Stimulated activated CD4-positive, alpha-beta T cell treated with anti-CD3 and anti-CD28 coated beads, Interleukin-12 subunit alpha, Interleukin-12 subunit beta, amount 100 ng/mL, for 4 hours (primary cell): ENCODE measurements around the gene POLR3E.
"Not testable (repeated sequence)": the region's sequence is repeated elsewhere in the genome, so short reads cannot be mapped to it uniquely, and the experiment has no call there.

Experiments used
- DNase-seq: peaks from one replicate; pipeline ENCODE4 v3.0.0-alpha.2; 2020

The POLR3E gene

DNA sequence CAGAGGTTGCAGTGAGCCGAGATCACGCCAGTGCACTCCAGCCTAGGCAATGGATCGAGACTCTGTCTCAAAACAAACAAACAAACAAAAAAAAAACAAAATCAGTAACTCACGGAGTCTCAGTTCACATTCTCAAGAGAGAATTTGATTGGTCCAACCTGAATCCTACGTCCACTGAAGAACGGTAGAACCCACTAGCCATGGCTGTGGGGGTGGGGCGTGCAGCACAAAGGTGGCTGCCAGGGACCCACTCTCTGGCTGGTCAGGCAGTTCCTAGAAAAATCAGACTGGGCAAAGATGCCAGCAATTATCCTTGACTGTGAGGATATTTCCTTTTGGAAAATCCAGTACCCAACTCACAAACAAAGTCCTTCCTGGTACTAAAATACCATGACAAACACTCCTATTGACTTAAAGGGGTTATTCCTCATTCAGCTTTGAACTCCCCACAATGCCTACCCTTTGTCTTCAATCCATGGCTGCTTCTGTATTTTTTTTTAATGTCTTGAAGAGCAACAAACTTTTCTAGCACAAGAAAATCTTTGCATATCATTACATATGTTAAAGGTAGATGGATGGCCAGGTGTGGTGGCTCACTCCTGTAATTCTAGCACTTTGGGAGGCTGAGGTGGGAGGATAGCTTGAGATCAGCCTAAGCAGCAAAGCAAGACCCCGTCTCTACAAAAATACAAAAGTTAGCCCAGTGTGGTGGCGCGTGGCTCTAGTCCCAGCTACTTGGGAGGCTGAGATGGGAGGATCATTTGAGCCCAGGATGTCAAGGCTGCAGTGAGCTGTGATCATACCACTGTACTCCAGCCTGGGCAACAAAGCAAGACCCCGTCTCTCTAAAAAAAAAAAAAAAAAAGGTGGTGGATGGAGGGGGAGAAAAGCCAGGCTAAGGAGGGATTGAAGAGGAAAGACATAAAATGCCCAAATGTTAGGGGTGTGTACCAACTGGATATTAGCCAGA, 3.8 kb upstream of the POLR3E start:
- DNase-seq, result no peak

DNA sequence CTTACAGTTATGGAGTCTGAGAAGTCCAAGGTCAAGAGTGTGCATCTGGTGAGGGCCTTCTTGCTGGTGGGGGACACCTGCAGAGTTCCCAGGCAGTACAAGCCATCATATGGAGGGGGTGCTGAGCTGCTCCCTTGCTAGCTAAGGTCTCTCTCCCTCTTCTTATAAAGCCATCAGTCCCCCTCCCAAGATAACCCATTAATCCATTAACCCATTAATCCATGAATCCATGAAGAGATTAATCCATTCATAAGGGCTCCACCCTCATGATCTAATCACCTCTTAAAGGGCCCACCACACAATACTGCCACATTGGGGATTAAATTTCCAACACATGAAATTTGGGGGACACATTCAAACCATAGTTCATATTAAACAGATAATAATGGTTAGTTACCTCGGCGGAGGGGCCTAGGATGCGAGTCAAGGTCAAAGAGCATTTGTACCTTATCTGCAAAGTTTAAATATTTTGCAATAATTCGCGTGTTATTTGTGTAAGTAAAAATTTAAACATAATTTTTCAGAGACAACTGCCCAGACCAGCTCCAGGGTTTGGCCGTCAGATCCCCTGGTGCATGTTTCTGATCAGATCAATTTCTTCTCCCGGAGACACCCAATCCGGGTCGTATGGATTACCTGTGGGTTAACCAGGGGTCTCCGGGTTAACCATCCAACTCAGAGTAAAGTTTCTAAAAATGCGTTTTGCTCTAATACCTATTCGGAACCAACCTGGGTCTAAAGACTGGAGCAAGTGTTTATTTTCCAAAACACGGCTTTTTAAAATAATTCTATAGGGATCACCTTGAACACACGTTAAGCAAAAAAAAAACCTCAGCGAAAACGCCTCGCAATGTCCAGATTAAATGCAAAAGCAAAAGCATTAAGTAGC, 740 bp upstream of the POLR3E start:
- DNase-seq, result no peak

DNA sequence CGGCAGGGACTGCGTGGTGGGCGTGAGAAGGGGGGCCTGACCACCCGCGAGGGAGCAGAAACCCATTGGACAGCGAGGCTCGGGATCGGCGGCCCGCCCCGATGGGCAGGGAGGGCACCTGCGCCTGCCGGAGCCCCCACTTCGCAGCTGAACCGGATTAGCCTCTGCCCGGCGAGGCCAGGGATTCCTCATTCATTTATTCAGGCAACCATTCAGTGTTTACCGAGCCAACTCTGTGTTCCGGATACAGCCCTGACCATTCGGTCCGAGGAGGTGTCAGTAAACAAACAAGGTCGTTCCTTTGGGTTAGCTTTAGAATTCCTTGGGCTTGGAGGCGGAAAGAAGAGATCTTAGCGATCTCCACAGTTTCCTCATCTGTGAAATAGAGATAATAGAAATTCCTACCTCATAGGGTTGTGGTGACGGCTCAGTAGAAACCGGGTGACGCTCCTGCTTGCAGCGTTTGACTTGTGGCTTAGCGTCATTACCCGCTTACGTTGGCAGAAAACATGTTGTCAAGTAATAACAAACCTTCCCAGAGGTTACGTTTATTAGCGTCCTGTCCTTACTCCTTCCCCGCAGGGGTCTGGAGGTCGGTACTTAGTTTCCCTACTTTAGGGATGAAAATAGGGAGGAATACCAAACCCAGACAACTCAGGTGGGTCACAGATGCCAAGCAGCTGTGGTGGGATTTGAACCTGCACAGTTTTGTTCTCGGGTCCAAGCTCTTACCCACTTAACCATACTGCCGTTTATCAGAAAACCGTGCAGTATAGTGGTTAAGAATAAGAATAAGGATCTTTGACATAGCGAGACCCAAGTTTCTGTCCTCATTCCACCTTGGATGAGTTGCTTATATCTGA, 893 bp downstream of the POLR3E start:
- peak; percentile 55 for DNase-seq

DNA sequence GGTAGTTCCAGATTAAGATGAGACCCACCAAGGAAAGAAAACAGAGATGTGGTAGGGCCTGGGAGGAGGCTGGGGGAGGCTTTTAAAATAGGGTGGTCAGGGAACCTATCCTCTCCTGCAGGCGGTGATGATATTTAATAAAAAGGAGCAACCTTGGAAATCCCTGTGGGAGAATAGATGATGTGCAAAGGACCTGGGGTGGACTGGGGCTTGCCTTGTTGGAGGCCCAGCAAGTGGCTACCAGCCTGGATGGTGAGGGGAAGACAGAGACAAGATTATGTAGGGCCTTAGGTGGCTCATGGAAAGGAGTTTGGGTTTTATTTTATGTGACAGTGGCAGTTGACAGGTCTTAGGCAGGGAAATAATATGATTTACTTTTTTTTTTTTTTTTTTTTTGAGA, 1.8 kb downstream of the POLR3E start:
- no peak for DNase-seq

DNA sequence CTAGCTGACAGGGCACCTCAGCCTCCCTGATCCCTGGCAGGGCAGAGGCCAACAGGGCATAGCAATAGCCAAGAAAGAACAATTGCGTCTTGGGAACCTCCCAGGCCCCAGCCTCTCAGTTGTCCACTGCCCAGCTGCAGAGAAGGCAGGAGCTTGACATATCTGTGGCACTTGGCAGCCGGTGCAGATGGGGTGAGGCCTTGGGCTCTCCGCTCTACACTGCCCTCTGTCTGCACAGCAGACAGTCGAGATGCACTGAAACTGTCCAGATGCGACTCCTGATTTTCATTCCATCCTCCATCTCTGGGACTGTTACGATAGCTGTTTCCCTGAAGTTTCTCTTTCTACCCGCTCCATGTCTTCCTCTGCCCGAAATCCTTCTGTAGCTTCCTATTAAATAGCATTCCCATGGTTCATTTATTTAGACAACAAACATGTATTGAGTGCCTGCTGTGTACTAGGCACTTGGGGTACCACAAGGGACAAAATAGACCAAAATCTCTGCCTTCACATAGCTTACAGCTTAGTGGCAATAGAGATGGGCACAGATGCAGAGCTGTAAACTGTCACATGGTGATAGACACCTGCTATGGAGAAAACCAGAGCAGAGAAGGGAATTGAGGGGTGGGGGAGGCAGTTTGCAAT, 3.3 kb downstream of the POLR3E start:
- DNase-seq, result peak; percentile 34

DNA sequence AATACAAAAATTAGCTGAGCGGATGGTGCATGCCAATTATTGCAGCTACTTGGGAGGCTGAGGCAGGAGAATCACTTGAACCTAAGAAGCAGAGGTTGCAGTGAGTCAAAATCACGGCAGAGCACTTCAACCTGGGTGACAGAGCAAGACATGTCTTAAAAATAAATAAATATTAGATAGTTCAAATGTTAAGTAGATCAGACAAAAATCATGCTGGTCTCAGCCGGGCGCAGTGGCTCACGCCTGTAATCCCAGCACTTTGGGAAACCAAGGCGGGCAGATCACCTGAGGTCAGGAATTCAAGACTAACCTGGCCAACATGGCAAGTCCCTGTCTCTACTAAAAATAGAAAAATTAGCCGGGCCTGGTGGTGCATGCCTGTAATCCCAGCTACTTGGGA, 4.2 kb downstream of the POLR3E start:
- DNase-seq, result not testable (repeated sequence)

DNA sequence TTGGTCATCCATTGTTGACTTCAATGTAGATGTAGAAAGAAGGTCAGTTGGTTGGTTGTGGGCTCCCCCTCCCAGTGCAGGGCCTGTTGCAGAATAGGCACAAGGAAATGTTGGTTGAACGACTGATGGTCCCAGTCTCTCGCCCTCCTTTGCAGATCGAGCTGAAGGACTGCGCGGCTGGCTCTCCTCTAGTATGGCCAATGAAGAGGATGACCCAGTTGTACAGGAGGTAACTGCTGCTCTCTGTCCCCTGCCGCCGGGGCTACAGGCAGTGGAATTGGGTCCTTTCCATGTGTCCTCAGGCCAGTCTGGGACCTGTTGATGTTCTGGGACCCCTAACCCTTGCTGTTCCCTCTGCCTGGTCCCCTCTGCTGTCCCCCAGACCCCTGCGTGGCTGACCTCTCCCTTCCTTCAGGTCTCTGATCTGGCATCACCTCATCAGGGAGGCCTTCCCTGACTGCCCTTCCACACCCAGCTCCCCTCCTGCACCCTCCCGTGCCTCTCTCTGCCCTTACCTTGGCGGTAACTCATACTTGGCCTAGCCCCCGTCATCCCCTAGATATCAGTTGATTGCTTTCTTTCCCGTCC, 5.7 kb downstream of the POLR3E start:
- no peak for DNase-seq

DNA sequence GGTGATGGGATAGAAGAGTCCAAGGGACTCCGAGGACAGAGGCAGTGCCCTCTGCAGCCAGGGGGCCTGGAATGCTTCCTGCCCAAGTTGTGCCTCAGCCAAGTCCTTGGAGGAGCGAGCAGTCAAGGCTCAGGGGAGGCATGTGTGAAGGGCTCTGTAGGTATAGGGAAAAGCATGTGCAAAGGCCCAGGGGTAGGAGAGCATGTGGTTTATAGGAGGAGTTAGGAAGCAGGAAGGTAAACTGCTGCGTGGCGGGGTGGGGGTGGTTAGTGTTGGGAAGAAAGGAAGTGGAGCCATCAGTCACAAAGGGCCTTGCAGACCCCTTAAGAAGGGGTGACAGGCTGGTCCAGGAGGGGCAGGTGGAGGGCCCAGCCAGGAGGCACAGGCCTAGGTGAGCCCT, 7.2 kb downstream of the POLR3E start:
- no peak for DNase-seq

DNA sequence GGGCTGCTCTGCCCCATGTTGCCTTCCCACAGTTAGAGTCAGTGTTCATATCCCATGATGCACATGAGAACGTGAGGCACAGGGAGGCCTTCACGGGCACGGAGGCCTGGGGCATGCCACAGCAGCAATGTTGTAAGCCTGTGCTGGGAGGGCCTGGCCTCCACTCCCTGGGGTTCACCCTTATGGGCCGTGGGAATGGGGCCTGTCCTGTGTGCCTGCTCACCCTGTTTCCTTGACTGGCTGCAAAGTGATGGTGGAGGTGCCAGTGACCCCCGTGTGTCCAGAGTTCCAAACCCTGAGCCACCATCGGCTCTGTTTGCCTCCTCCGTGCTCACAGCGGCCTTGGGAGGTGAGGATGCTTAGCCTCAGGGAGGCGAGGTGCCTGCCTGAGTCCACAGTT, 9.6 kb downstream of the POLR3E start:
- no peak for DNase-seq

DNA sequence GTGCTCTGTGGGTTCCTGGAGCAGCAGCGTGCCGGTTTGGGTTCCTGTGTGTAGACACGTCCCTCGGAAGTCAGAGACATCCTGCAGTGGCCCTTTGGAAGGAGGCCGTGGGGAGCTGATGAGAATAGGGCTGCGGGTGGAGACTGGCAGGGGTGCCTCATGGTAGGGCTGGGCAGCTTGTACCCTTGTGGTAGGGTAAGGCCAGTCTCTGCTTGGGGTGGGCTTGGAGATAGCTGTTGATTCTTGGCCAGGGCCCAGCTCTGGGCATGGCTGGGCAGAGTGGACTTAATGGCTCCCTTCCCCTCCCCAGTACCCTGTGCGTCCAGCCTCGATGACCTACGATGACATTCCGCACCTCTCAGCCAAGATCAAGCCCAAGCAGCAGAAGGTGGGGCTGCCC, 10.6 kb downstream of the POLR3E start:
- DNase-seq, result no peak

DNA sequence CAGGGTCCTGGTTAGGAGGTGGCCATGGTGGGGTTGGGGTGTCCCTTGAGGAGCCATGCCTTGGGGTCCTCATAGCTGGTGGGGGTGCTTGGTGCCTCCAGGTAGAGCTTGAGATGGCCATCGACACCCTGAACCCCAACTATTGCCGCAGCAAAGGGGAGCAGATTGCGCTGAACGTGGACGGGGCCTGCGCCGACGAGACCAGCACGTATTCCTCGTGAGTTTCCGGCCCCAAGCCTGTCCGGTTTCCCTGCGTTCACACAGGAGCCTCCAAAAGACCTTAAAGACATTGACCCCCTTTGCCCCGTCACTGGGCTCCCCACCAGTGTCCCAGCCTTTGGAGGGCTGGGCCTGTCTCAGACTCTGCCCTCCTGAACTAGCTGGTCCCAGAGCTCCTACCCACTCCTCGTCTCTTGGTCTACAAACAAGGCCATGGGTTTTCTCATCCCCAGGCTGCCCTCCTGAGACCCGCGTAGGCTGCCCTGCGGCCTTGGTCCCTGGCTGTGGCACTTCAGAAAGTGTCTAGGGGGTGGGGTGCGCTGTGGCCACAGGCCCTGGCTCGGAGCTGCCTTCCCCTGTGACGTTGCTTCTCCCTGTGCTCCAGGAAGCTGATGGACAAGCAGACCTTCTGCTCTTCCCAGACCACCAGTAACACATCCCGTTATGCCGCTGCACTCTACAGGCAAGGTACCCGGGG, 11.8 kb downstream of the POLR3E start:
- DNase-seq, result no peak

DNA sequence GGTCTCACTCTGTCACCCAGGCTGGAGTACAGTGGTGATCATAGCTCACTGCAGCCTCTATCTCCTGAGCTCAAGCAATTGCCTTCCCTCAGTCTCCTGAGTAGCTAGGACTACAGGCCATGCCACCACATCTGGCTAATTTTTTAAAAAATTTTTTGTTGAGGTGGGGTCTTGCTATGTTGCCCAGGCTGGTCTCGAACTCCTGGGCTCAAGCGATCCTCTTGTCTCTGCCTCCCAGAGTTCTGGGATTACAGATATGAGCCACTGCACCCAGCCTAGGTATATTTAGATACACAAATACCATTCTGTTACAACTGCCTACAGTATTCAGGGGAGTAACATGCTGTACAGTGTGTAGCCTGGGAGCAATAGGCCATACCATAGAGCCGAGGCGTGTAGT, 14.3 kb downstream of the POLR3E start:
- DNase-seq, result no peak

DNA sequence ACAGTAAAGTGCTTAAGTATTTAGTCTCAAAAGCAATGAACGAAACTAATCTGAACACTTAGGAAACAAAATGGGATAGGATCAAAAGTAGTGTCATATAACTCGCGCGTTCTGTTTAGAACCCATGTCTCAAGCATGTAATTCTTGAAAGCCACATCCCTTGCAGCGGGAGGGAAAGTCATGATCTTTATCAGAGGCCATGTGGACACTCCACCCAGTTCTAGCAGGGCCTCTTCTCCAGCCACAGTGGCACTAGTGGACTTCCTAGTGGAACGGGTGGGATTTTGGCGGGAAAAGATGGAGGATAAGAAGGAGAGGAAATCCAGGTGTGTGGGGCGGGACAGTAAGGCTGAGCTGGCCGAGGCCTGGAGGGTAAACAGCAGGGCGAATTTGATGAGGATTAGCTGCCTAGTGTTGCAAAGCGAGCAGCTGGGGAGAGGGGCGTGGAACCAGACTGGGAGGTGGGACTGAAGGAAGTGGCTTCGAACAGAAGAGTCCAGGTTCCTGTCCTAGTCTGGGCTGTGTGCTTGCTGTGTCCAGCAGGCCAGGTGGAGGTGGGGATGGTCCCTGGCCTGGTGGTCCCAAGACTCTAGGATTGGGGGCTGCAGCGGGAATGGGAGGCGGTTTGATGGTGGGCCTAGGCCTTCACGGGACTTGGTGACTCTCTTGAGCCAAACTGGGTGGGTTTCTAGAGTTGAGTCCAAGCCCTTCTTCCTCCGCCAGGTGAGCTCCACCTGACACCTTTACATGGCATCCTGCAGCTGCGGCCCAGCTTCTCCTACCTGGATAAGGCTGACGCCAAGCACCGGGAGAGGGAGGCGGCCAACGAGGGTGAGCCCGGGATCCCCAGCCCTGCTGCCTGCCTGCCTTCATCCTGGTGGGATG, 15.9 kb downstream of the POLR3E start:
- DNase-seq, result no peak

DNA sequence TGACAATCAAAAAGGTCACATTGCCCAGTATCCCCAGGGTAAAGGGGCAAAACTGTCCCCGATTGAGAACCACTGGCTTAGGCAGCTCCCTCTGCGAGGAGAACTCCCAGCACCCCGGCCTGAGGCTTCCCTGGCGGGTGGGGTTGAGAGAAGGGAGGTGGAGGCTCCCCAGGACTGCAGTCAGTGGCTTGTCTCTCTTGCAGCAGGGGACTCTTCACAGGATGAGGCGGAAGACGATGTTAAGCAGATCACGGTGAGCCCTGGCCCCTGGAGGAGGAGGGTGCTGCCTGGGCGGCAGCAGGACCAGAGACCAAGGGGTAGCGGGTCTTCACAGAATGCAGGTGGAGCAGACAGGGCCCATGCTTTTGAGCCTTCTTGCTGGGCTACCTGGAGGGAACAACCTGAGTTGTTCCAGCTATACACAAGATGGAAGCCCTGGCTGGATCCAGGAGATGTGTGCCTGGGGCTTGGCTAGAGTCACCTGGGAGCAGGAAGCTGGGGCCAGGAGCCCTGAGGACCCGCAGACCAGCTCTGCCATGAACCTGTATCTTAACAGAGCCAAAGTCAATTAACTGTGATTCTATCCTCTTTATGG, 16.8 kb downstream of the POLR3E start:
- no peak for DNase-seq

DNA sequence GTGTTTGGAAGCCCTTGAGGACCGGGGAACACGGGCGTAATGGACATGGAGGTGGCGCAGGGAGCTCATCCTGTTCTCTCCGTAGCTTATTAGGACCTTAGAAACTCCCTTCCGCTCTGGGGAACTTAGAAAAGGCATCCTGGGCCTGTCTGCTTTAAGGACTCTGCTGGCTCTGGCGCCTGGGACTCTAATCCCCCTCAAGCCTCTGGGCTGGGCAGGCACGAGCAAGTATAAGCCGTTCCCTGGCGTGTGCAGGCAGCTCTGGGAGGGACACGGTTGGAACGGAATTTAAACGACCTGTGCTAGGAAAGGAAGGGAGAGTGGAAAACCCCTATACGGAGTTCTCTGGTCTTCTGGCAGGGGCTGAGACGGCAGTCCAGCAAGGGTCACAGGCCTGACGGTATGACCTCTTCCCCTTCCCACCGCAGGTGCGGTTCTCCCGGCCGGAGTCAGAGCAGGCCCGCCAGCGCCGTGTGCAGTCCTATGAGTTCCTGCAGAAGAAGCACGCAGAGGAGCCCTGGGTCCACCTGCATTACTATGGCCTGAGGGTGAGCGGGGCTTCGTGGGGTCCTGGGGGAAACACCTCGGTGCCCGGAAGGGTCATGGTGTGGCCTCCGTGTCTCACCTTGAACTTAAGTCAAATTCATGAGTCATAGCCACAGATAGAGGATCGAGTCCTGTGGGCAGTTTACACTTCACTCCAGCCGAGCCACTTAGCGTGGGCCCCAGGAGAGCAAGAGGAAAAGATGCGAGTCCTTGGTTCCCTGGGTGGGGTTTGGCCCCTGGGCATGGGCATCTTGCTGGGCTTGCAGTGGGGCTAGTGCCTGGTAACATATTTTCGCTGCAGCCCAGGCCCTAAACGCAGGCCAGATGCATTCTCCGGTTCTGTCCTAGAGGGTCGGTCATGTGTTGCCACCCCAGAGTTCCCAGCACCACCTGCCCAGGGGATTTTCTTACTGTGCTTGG, 17.7 kb downstream of the POLR3E start:
- no peak for DNase-seq

DNA sequence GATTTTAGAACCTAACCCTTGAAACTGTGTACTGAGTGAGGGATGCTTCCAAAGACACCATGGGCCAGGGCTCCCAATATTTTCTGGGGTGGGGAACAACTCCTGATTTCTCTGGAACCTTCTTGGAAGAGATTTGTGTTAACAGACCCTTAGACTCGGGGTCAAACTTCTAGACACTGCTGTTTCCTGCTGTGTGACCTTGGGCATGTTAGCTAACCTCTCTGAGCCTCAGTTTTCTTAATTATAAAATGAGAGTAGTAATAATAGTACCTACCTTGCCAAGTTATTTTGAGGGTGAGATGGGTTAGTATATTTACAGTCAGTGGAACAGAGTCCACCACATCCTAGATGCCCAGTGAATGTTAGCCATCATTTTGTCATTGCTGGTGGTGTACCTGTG, 18.8 kb downstream of the POLR3E start:
- DNase-seq, result no peak

DNA sequence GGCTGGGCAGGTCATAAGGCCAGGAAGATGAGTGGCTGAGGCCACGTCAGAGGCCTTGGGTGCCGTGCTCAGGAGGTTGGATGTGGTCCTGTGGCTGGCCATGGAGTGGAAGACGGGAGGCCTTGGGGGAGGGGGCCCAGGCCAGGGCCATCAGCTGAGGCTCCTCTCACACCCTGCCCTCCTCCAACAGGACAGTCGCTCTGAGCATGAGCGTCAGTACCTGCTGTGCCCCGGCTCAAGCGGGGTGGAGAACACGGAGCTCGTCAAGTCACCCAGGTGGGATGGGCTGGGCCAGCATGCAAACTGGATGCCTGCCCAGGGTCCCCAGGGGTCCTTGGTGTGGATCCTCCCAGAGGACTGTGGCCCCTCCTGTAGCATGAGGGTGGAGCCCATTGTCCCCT, 19.2 kb downstream of the POLR3E start:
- no peak for DNase-seq

DNA sequence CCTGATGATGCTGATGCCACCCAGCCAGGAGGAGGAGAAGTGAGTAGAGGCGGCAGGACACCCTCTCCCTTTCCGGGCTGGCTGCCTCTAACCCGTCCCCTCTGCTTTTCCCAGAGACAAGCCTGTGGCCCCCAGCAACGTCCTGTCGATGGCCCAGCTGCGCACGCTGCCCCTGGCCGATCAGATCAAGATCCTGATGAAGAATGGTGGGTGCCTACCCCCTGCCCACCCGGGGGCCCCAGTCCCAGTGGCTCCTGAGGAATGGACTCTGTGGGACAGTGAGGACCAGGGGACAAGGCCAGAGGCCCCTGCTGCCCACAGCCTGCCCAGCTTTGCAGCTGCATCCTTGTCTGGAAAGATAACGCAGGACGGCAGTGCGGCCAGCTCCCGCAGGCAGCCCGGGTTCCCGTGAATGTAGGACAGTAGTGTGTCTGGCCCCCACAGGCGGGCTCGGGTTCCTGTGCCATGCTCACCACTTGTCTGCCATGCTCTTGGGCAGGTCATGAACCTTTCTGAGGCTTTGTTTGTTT, 19.9 kb downstream of the POLR3E start:
- DNase-seq, result no peak
